Amniotic epithelial cell (primary cell): ENCODE results near the gene AKT2.
A peak's percentile ranks its signal among the peaks of the same experiment; 100 is the strongest.

Experiments used
- DNase-seq: peaks from one replicate; pipeline ENCODE4 v3.0.0-alpha.2; 2010; ENCODE audit warnings: low read depth

AKT2 gene

DNA sequence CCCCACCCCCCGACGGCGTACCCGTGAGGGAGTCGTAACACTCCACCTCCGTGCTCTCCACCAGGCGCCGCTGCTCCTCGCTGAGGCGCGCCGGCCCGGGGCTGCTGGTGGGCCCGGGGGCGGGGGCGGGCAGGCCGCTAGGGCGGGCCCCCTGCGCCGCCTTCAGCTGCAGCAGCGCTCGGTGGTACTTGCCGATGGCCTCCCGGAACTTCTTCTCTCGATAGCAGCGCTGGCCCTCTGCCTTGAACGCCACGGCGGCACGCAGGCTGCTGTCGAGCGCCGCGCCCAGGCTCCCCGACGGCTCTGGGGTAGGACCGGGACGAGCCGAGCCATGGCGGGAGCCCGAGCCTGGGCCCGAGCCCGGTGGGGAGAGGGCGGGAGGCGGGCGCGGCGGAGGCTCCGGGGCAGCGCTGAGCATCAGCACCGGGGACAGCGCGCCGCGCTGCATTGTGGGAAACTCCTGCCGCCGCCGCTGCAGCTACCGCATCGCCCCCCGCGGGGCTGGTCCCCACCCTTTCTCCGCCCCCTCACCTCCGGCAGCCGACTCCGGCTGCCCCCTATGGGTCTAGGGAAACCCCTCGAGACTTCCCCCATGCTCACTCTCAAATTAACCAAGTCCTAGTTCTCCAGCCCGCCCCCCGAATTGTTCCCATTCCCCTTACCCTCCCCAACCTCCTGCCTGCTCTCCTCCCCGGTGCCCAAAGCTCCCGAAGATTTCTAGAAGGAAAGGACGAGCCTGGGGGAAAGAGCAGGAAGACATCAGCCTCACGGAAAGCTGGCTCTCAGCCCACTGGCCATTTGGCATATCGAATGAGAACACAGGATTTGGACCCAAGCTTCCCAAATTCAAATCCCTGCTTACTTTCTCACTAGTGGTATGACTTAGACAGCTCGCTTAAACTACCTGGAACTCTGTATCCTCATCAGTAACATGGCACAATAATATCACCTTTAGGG, 66.9 kb downstream of the AKT2 start, which contains the start of gene TTC9B:
TTC9B (minus strand) TSS at position 451 of the 957 bp plus-strand sequence; CDS start at position 448, 3 bp downstream.
- no peak for DNase-seq

DNA sequence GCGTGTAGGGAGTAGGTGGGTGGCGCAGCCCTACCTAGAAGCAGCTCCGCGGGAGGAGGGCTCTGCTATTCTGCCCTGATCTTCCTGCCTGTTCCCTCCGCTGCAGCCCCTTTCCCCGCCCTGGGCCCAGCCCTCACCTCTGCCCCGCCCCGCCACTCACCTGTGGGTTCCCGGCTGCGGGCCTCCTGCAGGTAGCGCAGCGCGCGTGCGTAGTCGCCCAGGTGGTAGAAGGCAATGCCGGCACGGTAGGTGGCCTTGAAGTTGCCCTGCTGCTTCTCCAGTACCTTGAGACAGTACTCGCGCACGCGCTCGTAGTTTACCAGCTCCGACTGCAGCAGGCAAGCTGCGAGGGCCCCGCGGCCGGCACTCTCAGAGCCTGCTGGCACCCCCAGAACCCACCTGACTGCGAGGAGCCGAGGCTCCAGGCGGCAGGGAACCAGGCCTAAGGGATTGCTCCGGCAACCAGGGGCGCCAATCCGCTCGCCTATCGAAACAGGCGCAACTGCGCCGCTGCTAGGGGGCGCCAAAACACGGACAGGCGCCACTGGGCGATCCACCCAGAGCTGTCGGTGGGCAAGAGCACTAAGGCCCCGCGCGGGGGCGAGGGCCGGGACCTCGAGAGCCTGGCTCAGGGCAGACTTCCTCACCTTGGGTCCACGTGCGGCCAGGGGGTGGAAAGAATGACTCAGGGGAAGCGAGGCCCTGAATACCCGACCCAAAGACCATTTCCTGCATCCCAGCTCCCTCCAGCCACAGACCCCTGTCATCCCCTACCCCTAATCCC, 67.9 kb downstream of the AKT2 start:
- no peak for DNase-seq

DNA sequence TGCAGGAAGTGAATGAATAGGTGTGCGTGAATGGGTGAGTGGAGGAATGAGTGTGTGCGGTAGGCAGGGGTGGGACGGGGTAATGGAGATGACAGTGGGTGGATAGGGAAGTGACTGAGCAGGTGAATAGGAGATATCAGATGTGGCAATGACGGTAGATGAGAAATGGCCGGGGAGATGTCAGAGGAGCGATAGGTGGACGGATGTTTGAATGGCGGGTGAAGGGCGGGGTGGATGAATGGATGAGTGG, 68.4 kb downstream of the AKT2 start:
- no peak for DNase-seq

DNA sequence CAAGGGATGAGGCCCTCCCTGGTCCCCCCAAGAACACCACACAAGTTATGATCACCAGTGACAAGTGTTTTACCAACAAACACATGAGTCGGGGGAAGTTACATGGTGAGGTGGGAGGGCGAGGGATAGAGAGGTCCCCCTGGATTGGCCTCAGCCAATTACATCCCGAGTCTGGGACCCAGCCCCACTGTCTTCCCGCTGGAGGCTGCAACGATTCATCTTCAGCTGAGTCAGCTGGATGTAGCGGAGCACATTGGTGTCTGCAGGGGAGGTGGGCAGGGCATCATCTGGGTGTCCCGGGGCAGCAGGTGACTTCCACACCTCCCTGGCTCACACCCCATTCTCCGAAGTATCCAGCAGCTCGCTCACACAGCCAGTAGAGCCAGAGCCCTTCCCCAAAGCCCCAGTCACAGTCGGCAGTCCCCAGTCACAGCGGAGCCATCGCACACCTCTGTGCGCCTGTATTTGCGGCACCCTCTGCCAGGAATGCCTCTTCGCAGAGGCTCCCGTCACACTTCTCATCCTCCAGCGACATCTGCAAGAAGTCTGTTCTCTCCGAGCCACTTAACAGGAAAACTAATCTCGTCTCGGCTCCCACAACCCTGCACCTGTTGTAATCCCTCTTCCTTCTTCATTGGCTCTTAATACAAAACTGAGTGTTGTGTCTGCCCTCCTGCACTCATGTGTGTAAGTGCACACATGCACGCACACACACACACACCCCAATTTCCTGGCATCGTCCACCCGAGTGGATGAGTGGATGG, 69.0 kb downstream of the AKT2 start:
- DNase-seq, result no peak

DNA sequence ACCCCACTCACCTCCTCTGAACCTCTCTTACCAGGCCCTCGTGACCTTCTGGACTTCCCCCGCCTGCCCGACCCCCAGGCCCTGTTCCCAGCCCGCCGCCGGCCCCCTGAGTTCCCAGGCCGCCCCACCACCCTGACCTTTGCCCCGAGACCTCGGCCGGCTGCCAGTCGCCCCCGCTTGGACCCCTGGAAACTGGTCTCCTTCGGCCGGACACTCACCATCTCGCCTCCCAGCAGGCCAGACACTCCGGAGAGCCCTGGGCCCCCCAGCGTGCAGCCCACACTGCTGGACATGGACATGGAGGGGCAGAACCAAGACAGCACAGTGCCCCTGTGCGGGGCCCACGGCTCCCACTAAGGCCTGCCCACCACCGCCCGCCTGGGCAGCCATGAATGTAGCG, 70.2 kb downstream of the AKT2 start:
- no peak for DNase-seq

DNA sequence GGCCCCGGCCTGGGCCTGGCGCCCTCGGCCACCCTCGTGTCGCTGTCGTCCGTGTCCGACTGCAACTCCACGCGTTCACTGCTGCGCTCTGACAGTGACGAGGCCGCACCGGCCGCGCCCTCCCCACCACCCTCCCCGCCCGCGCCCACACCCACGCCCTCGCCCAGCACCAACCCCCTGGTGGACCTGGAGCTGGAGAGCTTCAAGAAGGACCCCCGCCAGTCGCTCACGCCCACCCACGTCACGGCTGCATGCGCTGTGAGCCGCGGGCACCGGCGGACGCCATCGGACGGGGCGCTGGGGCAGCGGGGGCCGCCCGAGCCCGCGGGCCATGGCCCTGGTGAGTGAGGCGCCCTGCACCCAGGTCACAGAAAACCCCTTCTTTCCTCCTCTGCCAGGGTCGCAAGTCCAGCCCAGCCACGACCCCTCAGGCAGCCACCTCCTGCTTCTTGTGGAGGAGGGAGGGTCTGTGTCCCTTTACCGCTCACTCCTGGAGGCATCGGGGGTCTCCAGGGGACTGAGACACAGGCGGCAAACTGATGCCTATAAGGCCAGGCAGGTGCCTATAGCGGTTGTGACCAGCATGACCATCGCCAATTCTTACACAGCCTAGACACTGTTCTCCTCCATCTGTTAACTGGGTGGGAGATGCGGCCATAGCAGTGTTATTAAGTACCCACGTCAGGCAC, 71.1 kb downstream of the AKT2 start:
- DNase-seq, result no peak

DNA sequence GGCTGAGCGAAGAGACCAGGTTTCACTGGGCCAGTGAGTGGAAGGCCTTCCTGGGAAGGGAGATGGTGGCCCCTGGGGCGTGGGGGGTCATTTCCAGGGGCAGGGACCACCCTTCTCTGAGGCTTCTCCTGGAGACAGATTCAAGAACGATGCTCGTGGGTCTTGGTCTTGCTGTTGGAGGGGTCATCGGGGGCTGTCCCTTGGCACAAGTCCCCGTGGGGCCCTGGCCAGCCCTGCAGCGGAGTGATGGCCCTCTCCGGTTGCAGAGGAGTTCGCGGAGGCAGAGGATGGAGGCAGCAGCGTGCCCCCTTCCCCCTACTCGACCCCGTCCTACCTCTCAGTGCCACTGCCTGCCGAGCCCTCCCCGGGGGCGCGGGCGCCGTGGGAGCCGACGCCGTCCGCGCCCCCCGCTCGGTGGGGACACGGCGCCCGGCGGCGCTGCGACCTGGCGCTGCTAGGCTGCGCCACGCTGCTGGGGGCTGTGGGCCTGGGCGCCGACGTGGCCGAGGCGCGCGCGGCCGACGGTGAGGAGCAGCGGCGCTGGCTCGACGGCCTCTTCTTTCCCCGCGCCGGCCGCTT, 71.8 kb downstream of the AKT2 start:
- no peak for DNase-seq

DNA sequence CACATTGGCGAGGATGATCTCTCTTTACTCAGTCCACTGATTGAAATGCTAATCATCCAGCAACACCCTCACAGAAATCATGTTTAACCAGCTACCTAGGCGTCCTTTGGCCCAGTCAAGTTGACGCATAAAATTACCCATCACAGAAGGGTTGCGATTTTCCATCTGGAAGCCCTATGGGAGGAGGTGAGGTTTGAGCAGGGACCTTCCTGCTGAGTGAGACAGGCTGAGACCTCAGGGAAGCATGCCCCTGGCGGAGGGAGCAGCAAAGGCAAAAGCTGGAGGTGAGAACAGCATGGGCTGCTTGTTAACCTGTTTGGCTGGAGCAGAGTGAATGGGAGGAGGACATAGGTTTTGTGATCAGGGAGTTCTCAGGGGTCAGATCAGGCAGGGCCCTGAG, 74.3 kb downstream of the AKT2 start:
- no peak for DNase-seq

DNA sequence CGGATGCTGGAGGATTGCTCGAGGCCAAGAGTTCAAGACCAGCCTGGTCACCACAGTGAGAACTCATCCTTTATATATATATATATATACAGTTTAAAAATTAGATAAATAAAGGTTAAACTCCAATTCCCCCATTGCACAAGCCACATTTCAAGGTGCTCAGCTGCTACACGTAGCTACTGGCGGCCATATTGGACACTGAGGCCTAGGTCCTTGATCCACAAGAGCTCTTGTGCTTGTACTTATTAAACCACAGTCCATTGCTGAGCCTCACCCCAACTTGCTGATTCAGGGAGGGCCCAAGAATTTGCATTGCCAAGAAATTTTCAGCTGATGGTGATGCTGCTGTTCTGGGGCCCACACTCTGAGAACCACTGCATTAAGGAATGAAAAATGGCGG, 76.5 kb downstream of the AKT2 start:
- no peak for DNase-seq

DNA sequence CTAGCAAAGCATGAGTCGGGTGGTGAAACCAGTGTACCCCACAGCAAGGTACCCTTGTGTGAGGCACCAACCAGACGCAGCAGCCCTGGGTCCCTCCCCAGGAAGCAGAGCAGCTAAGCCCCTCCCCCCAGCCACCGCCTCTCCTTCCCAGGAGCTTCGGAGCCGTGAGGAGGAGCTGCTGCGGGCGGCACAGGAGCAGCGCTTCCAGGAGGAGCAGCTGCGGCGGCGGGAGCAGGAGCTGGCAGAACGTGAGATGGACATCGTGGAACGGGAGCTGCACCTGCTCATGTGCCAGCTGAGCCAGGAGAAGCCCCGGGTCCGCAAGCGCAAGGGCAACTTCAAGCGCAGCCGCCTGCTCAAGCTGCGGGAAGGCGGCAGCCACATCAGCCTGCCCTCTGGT, 79.4 kb downstream of the AKT2 start:
- no peak for DNase-seq

DNA sequence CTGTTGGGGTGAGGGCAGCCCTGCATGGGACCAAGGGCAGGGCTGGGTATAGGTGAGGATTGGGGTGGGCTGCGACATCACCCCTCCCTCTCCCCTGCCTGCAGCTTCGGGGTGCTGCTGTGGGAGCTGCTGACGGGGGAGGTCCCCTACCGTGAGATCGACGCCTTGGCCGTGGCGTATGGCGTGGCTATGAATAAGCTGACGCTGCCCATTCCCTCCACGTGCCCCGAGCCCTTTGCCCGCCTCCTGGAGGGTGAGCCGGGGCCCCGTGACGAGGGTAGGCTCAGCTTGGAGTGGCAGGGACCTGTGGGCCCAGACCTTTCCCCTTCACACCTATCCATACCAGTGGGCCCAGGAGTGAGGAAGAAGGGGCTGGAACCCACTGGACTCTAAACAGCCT, 80.8 kb downstream of the AKT2 start:
- DNase-seq, result no peak

DNA sequence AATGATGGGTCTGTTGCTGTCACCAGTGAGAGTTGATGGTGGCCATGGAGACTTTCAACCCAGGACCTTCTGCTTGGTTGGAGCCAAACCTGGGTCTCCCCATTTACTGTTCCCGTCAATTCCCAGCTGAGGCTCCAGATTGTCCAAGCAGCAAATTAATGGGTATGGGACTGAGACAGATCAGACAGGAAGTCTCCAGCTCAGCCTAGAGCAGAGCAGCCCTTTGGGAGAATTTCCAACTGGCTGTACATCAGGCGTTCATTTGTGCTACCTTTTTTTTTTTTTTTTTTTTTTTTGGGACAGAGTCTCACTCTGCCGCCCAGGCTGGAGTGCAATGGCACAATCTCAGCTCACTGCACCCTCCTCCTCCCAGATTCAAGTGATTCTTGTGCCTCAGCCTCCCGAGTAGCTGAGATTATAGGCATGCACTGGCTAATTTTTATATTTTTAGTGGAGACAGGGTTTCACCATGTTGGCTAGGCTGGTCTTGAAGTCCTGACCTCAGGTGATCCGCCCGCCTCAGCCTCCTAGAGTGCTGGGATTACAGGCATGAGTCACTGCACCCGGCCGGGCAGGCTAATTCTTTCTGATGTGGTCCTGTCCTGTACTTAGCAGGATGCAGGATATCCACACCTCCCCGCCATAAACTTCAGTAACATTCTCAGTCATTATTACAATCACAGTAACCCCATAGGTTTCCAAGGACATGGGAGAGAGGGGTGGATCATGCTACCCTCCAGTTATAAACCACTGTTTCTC, 84.6 kb downstream of the AKT2 start:
- peak; percentile 47 for DNase-seq

DNA sequence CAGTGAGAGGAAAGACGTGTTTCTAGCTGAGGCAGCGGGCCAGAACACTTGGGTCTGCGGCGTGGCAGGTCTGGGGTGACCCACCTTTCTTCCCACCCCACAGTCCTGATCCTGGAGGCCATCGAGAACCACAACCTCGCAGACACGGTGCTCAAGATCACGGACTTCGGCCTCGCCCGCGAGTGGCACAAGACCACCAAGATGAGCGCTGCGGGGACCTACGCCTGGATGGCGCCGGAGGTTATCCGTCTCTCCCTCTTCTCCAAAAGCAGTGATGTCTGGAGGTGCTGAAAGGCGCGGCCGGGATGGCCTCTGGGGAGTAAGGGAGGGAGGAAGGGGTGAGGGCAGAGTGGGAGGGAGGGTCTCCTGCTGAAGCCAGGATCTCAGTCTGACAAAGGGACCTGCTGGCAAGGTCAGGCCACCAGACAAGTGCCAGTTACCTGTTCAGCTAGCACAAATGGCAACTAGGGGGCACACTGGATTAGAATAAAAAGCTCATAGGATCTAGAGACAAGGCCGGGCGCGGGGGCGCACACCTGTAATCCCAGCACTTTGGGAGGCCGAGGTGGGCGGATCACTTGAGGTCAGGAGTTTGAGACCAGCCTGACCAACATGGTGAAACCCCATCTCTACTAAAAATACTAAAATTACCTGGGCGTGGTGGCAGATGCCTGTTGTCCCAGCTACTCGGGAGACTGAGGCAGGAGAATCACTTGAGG, 86.7 kb downstream of the AKT2 start:
- no peak for DNase-seq

DNA sequence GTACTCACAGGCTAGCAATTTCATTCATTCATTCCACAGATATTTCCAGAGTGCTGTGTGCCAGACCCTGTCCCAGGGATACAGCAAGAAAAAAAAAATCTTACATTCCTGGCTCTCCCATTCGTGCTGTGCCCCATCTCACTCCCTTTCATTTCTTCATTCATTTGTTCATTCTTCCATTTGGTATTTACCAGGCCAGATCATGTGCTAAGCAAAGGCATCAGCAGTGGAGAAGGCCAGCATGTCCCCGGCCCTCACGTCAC, 91.6 kb downstream of the AKT2 start:
- DNase-seq, result no peak

DNA sequence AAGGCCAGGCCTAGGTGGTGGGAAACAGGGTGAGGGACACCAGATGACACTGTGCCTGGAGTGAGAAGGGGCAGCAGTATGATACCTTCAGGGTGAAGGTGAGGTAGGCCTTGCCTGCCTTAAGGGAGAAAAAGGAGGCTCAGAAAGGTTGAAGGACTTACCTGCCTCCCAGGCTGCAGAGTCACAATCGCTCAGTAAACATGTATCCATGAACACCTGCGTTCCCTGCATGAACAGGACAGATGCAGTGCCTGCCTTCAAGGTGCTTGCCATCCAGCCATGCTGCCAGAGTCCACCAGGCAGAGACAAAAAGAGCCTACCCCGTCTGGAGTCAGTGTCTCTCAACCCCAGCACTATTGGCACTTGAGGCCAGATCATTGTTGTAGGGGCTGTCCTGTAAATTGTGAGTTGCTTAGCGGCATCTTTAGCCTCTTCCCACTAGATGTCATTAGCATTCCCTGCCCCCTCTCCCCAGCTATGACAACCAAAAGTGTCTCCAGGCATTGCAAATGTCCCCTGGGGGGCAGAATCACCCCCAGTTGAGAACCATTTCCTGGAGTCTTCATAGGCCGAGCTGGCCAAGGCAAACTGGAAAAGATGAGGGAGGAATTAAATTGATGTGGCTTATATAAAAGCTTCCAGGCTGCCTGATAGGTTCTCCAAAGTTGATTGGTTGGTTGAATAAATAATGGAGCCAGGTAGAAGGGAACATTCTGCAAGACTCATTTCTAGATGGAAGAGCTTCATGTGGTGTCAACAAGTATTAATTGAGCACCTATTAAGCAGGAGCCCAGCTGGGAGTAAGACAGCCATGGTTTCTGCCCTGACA, 92.2 kb downstream of the AKT2 start:
- no peak for DNase-seq

DNA sequence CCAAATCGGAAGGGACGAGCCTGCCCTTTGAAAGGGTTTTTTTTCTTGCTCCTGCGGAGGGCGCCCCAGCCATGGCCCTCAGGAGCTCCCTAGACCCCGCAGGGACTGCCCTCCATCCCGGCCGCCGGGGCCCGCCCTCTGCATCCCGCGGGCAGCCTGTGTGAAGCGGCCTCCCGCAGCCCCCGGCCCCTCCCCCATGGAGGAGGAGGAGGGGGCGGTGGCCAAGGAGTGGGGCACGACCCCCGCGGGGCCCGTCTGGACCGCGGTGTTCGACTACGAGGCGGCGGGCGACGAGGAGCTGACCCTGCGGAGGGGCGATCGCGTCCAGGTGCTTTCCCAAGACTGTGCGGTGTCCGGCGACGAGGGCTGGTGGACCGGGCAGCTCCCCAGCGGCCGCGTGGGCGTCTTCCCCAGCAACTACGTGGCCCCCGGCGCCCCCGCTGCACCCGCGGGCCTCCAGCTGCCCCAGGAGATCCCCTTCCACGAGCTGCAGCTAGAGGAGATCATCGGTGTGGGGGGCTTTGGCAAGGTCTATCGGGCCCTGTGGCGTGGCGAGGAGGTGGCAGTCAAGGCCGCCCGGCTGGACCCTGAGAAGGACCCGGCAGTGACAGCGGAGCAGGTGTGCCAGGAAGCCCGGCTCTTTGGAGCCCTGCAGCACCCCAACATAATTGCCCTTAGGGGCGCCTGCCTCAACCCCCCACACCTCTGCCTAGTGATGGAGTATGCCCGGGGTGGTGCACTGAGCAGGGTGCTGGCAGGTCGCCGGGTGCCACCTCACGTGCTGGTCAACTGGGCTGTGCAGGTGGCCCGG, 93.1 kb downstream of the AKT2 start:
- DNase-seq, result no peak

DNA sequence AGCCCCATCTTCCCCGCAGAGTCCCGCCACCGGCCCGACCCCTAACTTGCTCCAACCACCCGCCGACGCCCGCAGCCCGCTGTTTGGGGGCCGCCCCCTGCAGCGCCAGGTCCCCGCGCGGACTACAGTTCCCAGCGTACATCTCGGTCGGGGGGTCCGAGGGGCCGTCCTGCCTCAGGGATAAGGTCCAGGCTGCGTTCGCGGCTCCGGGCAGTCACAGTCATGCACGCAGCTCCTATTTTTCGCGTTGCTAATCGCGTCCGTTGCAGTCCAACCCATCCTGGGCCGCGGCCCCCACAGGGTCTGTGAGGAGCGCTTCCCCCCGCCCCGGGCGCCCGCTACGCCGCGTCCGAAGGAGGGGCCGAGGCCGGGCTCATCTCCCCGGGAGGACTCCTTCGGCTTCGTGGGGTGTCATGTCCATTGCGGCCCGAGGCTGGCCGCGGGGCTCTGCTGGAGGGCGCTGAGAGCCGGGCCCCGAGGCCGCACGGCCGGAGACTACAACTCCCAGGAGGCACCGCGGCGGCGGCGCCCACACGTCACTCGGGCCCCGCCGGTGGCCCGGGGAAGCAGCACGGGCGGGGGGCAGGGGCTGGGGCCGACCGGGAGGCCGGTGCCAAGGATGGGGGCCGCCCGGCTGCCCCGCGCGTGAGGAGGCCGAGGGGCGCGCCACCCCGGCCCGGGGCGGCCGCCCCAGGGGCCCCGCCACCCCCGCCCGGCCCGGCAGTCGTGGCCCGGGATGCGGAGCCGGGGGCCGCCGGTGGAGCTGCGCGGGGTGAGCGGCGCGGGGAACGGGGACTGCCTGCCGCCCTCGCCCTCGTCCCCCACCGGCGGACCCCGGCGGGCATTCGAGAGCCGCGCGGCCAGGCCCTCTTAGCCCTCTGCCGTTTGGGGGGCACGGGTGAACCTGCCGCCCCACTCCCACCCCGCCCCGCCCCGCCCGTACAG, 94.0 kb downstream of the AKT2 start, which contains the start of gene MAP3K10:
MAP3K10 (plus strand) TSS at position 536 of the 945 bp plus-strand sequence. CDS start 606 bp downstream, outside the sequence.
- peak; percentile 57 for DNase-seq
